SK-MEL-5 (cell line): ENCODE measurements around the gene FLOT2. TPM values are rescaled to one million over a fixed set of nuclear protein-coding genes. Genes with fewer than 3 reads are reported as not detected.
A peak's percentile ranks its signal among the peaks of the same experiment; 100 is the strongest.
"Not testable (repeated sequence)": the region's sequence is repeated elsewhere in the genome, so short reads cannot be mapped to it uniquely, and the experiment has no call there.

Source experiments
- DNase-seq: peaks from one replicate; pipeline ENCODE4 v3.0.0-alpha.2; 2016; ENCODE audit warnings: low read depth, low spot score
- in situ Hi-C: cut with HindIII; loops from 2 replicates; pipeline ENCODE4 v1.10.0; 2016; ENCODE audit warnings: low sequenced_read_pairs, high pct_unique_total_duplicates, low pct_unique_long_range_greater_than_20kb
- polyA plus RNA-seq, 2 experiments: library from polyadenylated mRNA; depleted of rRNA; stranded (reverse); fragments of >200 nt; gene quantifications; 2 replicates each; pipeline ENCODE4 v1.2.3, GENCODE V29; 2015
- total RNA-seq: library from RNA; depleted of rRNA; stranded (reverse); fragments of >200 nt; shearing (Covaris generic); gene quantifications from 2 replicates; pipeline ENCODE4 v1.2.3, GENCODE V29; 2014; rRNA removed

FLOT2 gene
- total RNA-seq, result 12.6 and 12.8 TPM in 2 replicates
- polyA plus RNA-seq (2015; cell fraction: cytosol; rRNA removed), result 44.0 and 47.3 TPM in 2 replicates
- polyA plus RNA-seq (2015; cell fraction: nucleus; rRNA removed), result 30.0 and 36.2 TPM in 2 replicates

GRCh38 chr17:28896884-28897768, at the start of gene FLOT2:
TSS of gene FLOT2 (minus strand) at chr17:28897733. CDS start at chr17:28897574, 159 bp downstream.
- peak; percentile 17 for DNase-seq
- in situ Hi-C loops, result no loop called here

DNA sequence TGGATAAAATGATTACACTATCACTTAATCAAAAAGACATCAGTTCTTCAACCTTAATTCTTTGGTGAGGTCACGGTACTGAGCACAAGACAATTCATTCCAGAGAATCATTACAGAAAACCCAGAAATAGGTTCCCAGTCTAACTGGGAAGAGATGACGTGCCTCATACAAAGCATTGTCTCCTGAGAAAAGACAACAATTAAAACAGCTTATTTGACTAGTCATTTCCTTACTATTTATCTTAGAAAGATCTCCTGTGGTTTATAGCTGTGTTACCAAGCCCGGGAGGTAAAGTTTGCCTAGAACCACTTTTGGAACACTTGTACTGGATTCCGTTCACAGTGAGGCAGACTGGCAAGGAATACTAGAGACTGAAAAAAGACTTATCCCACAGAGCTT, 48.7 kb upstream of the FLOT2 start:
- in situ Hi-C loops, result no loop called here
- no peak for DNase-seq

- no peak for DNase-seq
- in situ Hi-C loops, result no loop called here
Measured at GRCh38 chr17:28944862-28945741, 47.6 kb upstream of the FLOT2 start.

DNA sequence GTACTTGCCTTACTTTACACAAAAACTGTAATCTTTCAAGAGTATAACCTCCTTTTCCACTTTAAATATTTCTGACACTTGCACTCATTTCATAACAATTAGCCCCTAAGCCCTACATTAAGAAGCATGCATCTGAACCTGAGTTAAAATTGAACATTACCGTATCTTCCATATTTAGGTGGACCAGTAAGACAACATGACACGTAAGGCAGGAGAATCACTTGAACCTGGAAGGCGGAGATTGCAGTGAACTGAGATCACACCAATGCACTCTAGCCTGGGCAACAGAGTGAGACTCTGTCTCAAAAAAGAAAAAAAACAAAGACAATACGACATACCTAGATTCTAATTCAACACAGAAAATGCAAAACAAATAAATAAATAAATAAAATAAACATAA, 46.8 kb upstream of the FLOT2 start:
- DNase-seq, result no peak
- in situ Hi-C loops, result no loop called here

DNA sequence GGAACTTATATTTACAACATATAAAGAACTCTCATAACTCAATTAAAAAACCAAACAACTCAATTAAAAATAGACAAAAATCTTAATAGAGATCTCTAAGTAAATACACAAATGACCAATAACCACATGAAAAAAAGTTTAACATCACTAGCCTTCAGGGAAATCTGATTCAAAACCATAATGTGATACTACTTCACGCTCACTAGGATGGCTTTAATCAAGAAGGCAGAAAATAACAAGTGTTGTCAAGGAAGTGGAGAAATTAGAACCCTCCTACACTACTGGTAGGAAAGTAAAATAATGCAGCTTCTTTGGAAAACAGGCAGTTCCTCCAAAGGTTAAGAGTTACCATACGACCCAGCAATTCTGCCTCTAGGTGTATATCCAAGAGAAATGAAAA, 45.4 kb upstream of the FLOT2 start:
- DNase-seq, result no peak
- in situ Hi-C loops, result no loop called here

GRCh38 chr17:28941251-28941650, 43.7 kb upstream of the FLOT2 start:
- DNase-seq, result no peak
- in situ Hi-C loops, result no loop called here

DNA sequence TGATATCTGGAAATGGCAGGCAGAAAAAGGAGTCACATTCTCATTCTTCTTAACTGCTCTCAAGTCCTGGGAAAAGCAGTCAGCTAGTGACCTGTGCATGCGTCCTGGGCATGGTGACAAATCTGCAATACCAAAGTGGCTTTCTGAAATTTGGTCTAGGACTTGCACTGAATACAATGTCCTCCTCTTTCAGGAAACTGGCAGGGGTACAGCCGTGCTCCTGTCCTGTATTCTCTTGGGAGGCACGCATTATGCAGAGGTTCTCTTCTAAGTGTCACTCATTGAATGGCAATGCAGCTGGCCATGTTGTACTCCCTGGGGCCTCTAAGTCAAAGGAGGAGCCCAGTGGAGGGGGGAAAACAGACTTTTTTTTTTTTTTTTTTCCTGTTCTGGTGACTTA, 43.1 kb upstream of the FLOT2 start:
- no peak for DNase-seq
- in situ Hi-C loops, result no loop called here

DNA sequence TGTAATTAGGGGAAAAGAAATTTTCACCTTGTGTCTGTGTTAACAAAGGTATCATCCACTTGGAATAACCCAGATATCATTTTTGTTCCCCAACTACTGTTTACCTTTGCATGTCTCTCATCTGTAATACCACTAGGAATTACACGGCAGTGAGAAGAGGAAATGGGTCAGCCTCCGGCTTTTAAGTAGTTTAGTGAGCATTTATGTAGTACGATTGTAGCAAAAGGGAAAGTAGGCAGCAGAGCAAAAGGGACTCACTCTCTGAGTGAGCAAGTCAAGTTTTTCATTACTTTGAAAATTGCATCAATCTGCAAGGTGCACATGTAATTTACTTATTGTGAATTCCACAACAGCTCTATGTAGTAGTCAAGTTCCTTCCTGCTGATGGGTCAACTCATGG, 42.6 kb upstream of the FLOT2 start:
- in situ Hi-C loops, result no loop called here
- DNase-seq, result no peak

- no peak for DNase-seq
- in situ Hi-C loops, result no loop called here
Measured at GRCh38 chr17:28938552-28938951, 41.0 kb upstream of the FLOT2 start.

DNA sequence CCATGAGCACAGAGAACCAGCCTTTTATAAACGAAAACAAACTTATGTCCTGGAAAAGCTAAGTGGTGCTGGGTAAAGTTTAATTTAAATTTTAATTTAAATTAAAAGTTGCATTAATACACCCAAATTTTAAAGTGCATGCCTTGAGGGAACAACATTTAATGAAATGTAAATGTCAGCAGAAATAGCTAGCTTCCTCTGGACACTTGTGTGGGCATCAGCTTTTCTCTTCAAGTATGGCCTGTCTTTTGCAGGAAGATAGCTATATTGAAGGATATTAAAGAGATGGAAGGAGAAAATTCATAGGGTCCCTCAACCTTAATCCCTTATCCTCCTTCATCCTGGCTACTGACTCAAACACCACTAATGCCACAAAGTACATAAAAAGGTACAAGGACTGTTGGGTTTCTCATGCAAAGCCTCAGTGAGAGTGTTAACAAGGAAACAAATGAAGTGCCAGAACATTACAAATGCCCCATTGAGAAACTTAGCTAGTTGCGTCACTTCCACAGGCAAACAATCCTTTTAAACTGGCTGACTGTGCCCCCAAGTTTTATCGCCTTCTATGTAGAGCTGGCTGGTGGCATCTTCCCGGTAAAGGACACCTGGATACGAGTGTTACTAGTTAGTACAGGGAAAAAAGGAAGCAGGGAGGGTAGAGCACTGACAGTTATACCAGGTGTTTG, 39.7 kb upstream of the FLOT2 start:
- peak; percentile 48 for DNase-seq
- in situ Hi-C loops, result no loop called here

- DNase-seq, result no peak
- in situ Hi-C loops, result no loop called here
Measured at GRCh38 chr17:28935744-28936460, 38.4 kb upstream of the FLOT2 start.

DNA sequence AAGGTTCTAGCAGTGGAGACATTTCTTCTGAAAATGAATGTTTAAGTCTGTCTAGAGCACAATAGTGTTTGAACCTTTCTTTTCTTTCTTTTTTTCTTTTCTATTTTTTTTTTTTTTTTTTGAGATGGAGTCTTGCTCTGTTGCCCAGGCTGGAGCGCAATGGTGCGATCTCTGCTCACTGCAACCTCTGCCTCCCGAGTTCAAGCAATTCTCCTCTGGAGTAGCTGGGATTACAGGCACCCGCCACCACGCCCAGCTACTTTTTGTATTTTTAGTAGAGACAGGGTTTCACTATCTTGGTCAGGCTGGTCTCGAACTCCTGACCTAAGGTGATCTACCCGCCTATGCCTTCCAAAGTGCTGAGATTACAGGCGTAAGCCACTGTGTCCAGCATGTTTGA, 37.0 kb upstream of the FLOT2 start:
- in situ Hi-C loops, DNase-seq: not testable (repeated sequence)

GRCh38 chr17:28929787-28930186, 32.3 kb upstream of the FLOT2 start:
- no peak for DNase-seq
- in situ Hi-C loops, result no loop called here

DNA sequence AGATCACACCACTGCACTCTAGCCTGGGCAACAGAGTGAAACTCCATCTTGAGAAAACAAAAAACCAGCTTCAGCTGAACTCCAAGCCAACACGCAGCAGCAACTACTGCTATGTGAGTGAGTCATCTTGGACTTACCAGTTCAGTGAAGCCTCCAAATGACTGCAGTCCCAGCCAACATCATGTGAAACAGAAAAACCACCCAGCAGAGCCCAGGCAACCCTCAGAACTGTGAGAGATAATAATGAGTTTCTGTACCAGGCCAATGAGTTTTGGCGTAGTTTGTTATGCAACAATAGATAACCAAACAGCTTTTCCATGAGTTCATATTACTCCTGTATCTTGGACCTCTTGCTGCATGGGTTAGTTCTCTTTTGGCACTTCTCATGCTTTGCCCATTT, 30.5 kb upstream of the FLOT2 start:
- in situ Hi-C loops, result no loop called here
- no peak for DNase-seq

DNA sequence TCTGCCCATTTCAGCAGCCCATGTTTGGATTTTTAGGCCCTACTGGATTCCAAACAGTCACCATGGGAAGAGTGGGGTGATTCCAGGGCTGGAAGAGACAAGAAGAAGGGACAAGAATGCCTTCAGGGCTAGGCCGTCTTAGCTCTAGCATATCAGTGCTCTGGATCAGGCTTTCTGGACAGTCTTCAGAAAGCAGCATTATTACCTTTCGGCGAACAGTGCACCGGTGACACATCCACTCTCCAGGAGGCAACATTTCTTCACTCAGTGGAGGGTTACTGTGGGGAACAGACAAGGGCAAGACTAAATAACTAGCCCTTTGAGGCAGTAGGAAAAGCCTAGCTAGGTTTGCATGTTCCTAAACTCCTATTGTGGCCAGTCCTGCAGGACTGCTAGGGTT, 29.3 kb upstream of the FLOT2 start:
- DNase-seq, result no peak
- in situ Hi-C loops, result no loop called here

- DNase-seq, result no peak
- in situ Hi-C loops, result no loop called here
Measured at GRCh38 chr17:28926366-28926765, 28.8 kb upstream of the FLOT2 start.

- in situ Hi-C loops, result no loop called here
- DNase-seq, result no peak
Measured at GRCh38 chr17:28925912-28926365, 28.4 kb upstream of the FLOT2 start.
